Fibroblast of pulmonary artery (primary cell): ENCODE results near the gene ANO6.

Experiments
- DNase-seq: peaks from one replicate; pipeline ENCODE4 v3.0.0-alpha.2; 2010; ENCODE audit warnings: low read depth
- H3K4me3 ChIP-seq: replicated peaks from 2 replicates; pipeline ENCODE4 v1.5.1; 2011; ENCODE audit warnings: low read depth, mild to moderate bottlenecking, control low read depth, low read length, moderate library complexity
- TF ChIP-seq, protein P1 (sequence below): IDR thresholded peaks from 2 replicates; pipeline ENCODE4 v1.5.1; 2011; ENCODE audit warnings: mild to moderate bottlenecking, control low read depth, low read length, inconsistent platforms; ENCODE audit errors: missing control alignments

The ANO6 gene

DNA sequence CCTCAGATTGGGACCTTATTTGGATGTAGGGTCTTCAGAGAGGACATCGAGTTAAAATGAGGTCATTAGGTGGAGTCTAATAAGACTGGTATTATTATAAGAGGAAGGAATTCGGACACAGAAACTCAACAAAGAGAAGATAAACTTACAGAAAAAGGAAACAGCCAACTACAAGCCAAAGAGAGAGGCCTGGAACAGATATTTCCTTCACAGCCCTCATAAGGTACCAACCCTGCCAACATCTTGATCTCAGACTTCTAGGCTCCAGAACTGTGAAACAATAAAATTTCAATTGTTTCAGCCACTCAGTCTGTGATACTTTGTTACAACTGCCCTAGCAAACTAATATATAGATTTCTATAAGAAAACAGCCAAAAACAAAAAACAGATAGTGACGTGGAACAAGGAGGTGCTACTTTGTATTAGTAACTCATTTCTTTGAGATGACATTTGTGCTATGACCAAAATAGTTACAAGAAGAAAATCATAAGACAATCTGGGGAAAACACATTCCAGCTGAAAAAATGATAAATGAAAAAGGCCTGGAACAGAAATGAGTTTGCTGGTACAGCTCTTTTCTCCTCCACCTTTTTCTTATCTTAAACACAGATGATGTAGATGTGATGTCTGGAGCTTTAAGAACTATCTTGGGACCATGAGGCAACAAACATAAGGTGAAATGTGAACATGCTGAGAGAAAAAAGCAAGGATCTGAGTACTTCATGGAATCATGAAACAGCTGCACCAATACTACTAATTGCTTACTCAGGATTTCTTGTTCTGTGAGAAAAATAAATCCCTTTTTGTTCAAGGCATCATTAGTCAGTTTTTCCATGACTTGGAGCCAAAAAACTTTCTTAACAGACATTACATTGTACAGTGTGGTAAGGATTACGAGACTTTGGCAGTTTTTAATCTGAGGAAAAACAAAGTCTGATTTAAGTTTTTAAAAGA lies 243.2 kb downstream of the ANO6 start:
- TF ChIP-seq, protein P1, sequence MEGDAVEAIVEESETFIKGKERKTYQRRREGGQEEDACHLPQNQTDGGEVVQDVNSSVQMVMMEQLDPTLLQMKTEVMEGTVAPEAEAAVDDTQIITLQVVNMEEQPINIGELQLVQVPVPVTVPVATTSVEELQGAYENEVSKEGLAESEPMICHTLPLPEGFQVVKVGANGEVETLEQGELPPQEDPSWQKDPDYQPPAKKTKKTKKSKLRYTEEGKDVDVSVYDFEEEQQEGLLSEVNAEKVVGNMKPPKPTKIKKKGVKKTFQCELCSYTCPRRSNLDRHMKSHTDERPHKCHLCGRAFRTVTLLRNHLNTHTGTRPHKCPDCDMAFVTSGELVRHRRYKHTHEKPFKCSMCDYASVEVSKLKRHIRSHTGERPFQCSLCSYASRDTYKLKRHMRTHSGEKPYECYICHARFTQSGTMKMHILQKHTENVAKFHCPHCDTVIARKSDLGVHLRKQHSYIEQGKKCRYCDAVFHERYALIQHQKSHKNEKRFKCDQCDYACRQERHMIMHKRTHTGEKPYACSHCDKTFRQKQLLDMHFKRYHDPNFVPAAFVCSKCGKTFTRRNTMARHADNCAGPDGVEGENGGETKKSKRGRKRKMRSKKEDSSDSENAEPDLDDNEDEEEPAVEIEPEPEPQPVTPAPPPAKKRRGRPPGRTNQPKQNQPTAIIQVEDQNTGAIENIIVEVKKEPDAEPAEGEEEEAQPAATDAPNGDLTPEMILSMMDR = no peak
- no peak overlapping the region for H3K4me3 ChIP-seq
- DNase-seq = peak; percentile 94

DNA sequence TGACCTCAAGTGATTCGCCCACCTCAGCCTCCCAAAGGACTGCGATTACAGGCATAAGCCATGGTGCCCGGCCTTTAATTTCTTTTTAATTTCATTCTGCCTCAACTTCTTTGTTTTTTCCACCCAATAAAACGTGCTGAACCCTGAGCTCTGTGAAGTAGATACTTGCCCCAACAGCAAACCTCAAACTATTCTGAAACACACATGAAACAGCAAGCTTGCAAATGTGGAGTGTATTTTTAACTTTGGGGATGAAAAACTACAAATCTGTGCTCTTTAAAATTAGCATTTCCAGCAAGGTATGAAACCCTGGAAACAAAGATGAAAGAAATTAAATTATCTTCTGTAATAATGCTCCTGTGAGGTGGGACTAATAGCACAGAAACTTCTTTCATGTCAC lies 246.6 kb downstream of the ANO6 start:
- no peak for DNase-seq
- TF ChIP-seq, protein P1 = no peak
- H3K4me3 ChIP-seq = no peak overlapping the region

DNA sequence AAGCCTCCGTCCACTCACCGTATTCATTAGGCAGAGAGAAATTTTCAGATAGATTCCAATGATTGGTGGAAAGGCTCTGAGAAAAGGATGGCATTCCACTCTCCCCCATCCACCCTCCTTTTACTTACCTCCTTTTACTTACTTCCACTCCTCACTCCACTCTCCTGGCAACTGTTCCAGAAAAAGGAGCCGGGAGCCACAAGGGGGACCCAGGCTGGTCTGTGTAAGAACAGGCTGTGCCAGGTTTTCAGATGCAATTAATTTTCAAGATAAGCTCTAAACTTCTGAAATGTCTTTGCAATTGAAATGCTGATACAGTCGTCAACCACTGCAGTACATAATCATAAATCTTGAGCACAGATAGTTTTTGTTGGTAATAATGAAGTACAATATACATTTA lies 248.8 kb downstream of the ANO6 start:
- H3K4me3 ChIP-seq = no peak overlapping the region
- TF ChIP-seq, protein P1 = peak; percentile 15
- peak; percentile 13 for DNase-seq

DNA sequence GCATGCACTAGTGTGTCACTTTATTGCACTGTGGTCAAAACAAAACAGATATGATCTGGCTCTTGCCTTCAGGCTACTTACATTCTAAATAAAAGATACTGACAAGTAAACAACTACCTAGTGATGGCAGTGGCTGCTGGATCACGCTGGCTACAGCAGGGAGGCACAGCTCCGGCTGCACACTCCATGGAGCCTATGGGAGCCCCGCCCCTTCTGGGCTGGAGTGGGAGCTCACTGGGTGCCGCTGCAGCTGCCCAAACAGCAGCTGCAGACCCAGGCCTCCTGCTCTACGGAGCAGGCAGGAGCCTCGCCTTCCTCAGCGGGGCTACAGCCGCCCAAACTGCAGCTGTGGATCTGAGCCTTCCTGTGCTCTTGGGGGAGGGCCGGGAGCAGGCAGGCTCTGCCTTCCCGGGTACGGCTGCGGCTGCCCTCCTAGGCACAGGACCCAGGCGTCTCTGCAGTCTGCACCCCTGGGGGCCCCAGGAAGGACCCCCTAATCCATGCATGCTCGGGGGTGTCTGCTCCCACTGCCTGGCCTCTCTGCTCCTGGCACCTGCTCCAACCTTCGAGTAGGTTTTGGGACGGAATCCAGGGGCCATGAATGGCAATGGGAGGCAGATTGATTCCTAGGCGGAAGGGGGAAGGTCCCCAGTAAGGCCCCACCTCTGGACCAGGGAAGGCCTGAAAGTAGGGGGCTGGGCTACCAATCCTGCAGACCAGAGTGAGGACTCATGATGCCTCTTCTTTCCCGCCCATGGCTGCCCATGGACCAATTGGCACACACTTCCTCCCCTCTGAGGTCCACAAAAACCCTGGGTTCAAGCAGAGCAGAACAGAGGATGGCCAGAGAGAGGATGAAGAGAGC lies 253.1 kb downstream of the ANO6 start:
- no peak overlapping the region for H3K4me3 ChIP-seq
- TF ChIP-seq, protein P1 = no peak
- DNase-seq = no peak

DNA sequence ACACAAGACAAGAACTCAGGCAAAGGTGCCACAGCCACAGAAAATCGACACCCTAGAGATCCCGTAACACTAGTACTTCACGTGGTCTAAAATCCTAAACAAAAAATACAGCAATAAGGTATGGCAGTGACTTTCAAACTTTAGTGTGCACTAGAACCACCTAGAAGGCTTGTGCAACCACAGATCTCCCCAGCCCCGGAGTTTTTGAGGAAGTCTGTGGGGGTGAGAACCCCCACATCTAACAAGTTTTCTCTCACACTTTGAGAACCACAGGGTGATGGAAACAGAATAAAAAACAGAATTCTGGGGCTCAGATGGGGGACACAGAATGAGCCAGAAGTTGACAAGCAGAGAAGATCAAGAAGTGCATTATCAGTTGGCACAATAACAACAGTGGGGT lies 254.0 kb downstream of the ANO6 start:
- no peak overlapping the region for H3K4me3 ChIP-seq
- no peak for DNase-seq
- TF ChIP-seq, protein P1 = no peak

DNA sequence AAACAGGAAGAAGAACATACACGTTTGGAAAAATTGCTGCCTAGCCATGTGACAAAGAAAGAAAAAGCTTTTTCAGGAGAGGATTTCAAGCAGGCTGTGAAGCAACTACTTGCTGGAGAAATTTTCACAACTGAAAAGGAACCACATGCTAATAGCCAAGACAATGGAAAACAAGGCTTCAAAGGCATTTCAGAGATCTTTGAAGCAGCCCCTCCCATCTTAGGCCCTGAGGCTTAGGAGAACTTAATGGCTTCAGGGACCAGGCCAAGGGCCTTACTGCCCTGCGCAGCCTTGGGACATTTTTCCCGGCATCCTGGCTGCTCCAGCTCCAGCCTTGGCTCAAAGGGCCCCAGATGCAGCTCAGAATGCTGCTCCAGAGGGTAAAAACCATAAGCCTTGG lies 257.7 kb downstream of the ANO6 start:
- no peak overlapping the region for H3K4me3 ChIP-seq
- no peak for DNase-seq
- TF ChIP-seq, protein P1 = no peak
